AG04450 (cell line): Measurements from ENCODE around the gene IGFBP6. TPM values are rescaled to one million over a fixed set of nuclear protein-coding genes. Genes with fewer than 3 reads are reported as not detected.

ENCODE experiments used
- CTCF ChIA-PET: fragments of 300-600, 350-600 bp; formaldehyde crosslinking; extraction: SDS; loops from one replicate; lab custom pipeline; 2022; ENCODE audit warnings: antibody characterized with exemption, inconsistent platforms; lab: Charles Lee
- POLR2A ChIA-PET: fragments of 350-600 bp; formaldehyde crosslinking; extraction: SDS; loops from one replicate; lab custom pipeline; 2021; ENCODE audit warnings: antibody characterized with exemption, inconsistent platforms; lab: Yijun Ruan, JAX
- DNase-seq: peaks from one replicate; pipeline ENCODE4 v3.0.0-alpha.2; 2011; ENCODE audit warnings: low read depth, low spot score
- H3K27ac ChIP-seq: one replicate; pipeline ENCODE4 v1.5.1; 2012; ENCODE audit warnings: low read depth, low read length, control low read depth
- H3K27me3 ChIP-seq: one replicate; pipeline ENCODE4 v1.6.0; 2012; ENCODE audit warnings: low read length; ENCODE audit not compliant: control insufficient read depth, insufficient read depth
- H3K4me3 ChIP-seq: 2 replicates; pipeline ENCODE4 v1.5.1; 2011; ENCODE audit warnings: mild to moderate bottlenecking, low read depth, low read length, control low read depth
- H3K9me3 ChIP-seq: 2 replicates; pipeline ENCODE4 v1.5.1; 2012; ENCODE audit warnings: low read length; ENCODE audit not compliant: control insufficient read depth, insufficient read depth
- CTCF ChIP-seq: IDR thresholded peaks from 2 replicates; pipeline ENCODE4 v1.5.1; 2011; ENCODE audit warnings: low read depth, low read length, control low read depth, inconsistent platforms
- polyA plus RNA-seq: library from polyadenylated mRNA; depleted of rRNA; stranded (reverse); fragments of >200 nt; gene quantifications from 2 replicates; pipeline ENCODE4 v1.2.3, GENCODE V29; 2011

The IGFBP6 gene
- polyA plus RNA-seq, 1 experiment = 182 TPM

- Histone ChIP-seq H3K27ac (no peak overlapping the region), H3K27me3 (no peaks in the 10 kb centered on the region), H3K4me3 (no peak overlapping the region), H3K9me3 (no peaks in the 10 kb centered on the region)
- no peak for TF ChIP-seq CTCF
- no peak for DNase-seq
- ChIA-PET POLR2A (interaction anchor here (0.7 kb wide), 1 partner anchor 23 kb away, joined by 6 read pairs; the partner anchor contains the start of gene IGFBP6), CTCF (interaction anchor here (0.7 to 2.0 kb wide), 3 partner anchors 11 to 25 kb away, joined by 4 to 6 read pairs (median 5); no protein-coding TSS in a partner anchor)
Measured at GRCh38 chr12:53074283-53074998, 23.0 kb upstream of the IGFBP6 start.

- ChIA-PET CTCF (interaction anchor here (2.0 kb wide), 1 partner anchor 24 kb away, joined by 6 read pairs; no protein-coding TSS in a partner anchor), POLR2A (no interaction called here)
- Histone ChIP-seq H3K27ac (no peak overlapping the region), H3K27me3 (no peaks in the 10 kb centered on the region), H3K4me3 (no peak overlapping the region), H3K9me3 (no peaks in the 10 kb centered on the region)
- no peak for TF ChIP-seq CTCF
- no peak for DNase-seq
Measured at GRCh38 chr12:53074999-53075370, 22.5 kb upstream of the IGFBP6 start.

- Histone ChIP-seq H3K27me3 (no peaks in the 10 kb centered on the region), H3K4me3 (no peak overlapping the region), H3K9me3 (no peaks in the 10 kb centered on the region), H3K27ac (no peak overlapping the region)
- no peak for TF ChIP-seq CTCF
- POLR2A ChIA-PET = no interaction called here
- no peak for DNase-seq
- CTCF ChIA-PET = interaction anchor here (0.6 to 2.5 kb wide), 5 partner anchors 11 to 121 kb away, joined by 3 to 16 read pairs (median 5); no protein-coding TSS in a partner anchor
Measured at GRCh38 chr12:53076461-53076860, 21.0 kb upstream of the IGFBP6 start.

- POLR2A ChIA-PET = no interaction called here
- CTCF ChIA-PET = interaction anchor here (1.5 to 2.5 kb wide), 2 partner anchors 11 to 121 kb away, joined by 5 to 16 read pairs; no protein-coding TSS in a partner anchor
Measured at GRCh38 chr12:53077030-53077429, 20.4 kb upstream of the IGFBP6 start.

More at GRCh38 chr12:53077030-53077429, 20.4 kb upstream of the IGFBP6 start:
- TF ChIP-seq CTCF = no peak
- H3K4me3 ChIP-seq = no peak overlapping the region
- DNase-seq = no peak
- H3K27me3 ChIP-seq = no peaks in the 10 kb centered on the region
- H3K9me3 ChIP-seq = no peaks in the 10 kb centered on the region
- no peak overlapping the region for H3K27ac ChIP-seq
